Suppressor macrophage treated with lipopolysaccharide for 4 hours (primary cell): Measurements from ENCODE around the gene MAN1B1.

ENCODE experiments used
- DNase-seq: peaks from one replicate; pipeline ENCODE4 v3.0.0-alpha.2; 2020

Gene MAN1B1

GRCh38 chr9:137149363-137149762 is 62.6 kb downstream of the MAN1B1 start:
- DNase-seq: no peak

DNA sequence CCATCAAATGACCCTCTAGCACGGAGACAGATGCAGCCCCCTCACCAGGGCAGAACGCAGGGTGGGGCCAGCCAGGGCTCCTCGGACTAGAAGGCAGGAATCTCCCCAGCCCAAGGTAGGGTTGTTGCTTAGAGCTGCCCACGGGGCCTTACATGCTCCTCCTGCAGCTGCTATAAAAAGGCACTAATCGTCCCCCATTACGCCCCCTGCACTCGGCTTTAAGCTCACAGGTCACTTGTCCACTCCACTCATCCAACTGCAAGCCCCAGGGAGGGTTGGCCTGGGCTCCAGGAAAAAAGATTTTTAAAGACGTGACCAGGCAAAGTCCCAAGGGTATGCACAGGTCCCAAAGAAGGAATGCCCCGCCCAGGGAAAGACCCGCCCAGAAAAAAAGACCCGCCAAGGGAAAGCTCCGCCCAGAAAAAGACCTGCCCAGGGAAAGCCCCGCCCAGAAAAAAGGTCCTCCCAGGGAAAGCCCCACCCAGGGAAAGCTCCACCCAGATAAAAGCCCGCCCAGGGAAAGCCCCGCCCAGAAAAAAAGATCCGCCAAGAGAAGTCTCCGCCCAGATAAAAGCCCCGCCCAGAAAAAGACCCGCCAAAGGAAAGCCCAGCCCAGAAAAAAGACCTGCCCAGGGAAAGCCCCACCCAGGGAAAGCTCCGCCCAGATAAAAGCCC is 63.3 kb downstream of the MAN1B1 start:
- DNase-seq: no peak

DNA sequence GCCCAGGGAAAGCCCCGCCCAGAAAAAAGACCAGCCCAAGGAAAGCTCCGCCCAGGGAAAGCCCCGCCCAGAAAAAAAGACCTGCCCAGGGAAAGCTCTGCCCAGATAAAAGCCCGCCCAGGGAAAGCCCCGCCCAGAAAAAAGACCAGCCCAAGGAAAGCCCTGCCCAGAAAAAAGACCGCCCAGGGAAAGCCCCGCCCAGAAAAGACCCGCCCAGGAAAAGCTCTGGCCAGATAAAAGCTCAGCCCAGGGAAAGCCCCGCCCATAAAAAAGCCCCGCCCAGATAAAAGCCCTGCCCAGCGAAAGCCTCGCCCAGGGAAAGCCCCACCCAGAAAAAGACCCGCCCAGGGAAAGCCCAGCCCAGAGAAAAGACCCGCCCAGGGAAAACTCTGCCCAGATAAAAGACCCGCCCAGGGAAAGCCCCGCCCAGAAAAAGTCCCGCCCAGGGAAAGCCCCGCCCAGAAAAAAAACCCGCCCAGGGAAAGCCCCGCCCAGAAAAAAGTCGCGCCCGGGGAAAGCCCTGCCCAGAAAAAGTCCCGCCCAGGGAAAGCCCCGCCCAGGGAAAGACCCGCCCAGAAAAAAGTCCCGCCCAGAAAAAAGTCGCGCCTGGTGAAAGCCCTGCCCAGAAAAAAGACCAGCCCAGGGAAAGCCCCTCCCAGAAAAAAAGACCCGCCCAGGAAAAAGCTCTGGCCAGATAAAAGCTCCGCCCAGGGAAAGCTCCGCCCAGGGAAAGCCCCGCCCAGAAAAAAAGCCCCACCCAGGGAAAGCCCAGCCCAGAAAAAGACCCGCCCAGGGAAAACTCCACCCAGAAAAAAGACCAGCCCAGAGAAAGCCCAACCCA is 64.1 kb downstream of the MAN1B1 start:
- DNase-seq: peak; percentile 90

GRCh38 chr9:137152844-137153405 is 66.1 kb downstream of the MAN1B1 start:
- DNase-seq: no peak

GRCh38 chr9:137156567-137157375 is 70.0 kb downstream of the MAN1B1 start:
- DNase-seq: peak; percentile 71

DNA sequence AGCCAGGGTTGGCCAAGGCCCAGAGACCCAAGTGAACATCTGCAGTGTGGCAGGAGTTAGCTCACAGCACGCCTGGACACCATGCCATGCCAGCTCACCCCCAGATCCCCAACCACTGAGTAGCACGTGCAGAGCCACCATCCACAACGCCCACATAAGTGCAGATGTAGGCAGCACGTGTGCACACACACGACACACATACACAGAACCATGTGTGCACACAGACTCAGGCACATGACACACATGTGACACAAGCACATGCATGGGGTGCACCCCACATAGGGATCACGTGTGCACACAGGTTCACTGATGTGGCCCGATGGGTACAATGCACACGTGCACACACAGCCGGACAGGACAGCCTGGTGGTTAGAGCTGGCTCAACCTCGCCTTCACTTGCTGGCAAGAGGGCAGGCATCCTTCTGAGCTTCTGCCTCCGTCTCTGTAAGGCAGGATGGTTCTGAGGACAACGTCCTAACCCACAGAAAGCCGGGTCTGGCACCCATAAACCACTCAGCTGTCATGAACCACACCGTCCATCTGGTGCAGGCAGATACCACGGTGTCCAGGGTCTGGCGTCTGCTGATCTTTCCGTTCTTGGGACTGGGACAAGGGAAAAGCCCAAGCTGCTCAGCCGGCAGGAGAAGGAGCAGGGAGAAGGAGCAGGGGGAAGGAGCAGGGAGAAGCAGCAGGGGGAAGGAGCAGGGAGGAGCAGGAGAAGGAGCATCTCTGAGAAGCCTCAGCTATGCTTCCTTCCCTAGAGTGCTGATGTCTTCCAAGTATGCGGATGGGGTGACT is 71.0 kb downstream of the MAN1B1 start:
- no peak for DNase-seq

GRCh38 chr9:137158625-137159024 is 71.8 kb downstream of the MAN1B1 start:
- no peak for DNase-seq
